Neural crest cell (in vitro differentiated cells): ENCODE measurements around the gene PRRX2. TPM values are rescaled to one million over a fixed set of nuclear protein-coding genes. Genes with fewer than 3 reads are reported as not detected.
A peak's percentile ranks its signal among the peaks of the same experiment; 100 is the strongest.

Experiments
- DNase-seq: peaks from one replicate; pipeline ENCODE4 v3.0.0; 2021; ENCODE audit warnings: low read depth, mixed read lengths, low spot score
- H3K27ac Mint-ChIP-seq: one replicate; pipeline ENCODE4 v1.8.0; 2021; ENCODE audit warnings: mild to moderate bottlenecking, mixed read lengths; ENCODE audit not compliant: unreplicated experiment
- H3K27me3 Mint-ChIP-seq: 2 replicates; pipeline ENCODE4 v1.8.0; 2021; ENCODE audit warnings: low read depth, mild to moderate bottlenecking, mixed read lengths
- H3K36me3 Mint-ChIP-seq: 2 replicates; pipeline ENCODE4 v1.8.0; 2021; ENCODE audit warnings: low read depth, mild to moderate bottlenecking, mixed read lengths
- H3K4me1 Mint-ChIP-seq: 2 replicates; pipeline ENCODE4 v1.8.0; 2021; ENCODE audit warnings: mixed read lengths
- H3K4me3 Mint-ChIP-seq: one replicate; pipeline ENCODE4 v1.8.0; 2021; ENCODE audit warnings: mild to moderate bottlenecking, mixed read lengths
- H3K9me3 Mint-ChIP-seq: 2 replicates; pipeline ENCODE4 v1.8.0; 2021; ENCODE audit warnings: mixed read lengths
- CTCF ChIP-seq: fragments of 200-600 bp; sonication (generic); conservative IDR thresholded peaks from 2 replicates; pipeline ENCODE4 v1.5.0; 2021; ENCODE audit warnings: antibody characterized with exemption, mild to moderate bottlenecking
- total RNA-seq: library from RNA; stranded (reverse); gene quantifications from 2 replicates; pipeline ENCODE4 v1.2.1, GENCODE V29; 2021

The PRRX2 gene
- total RNA-seq, 1 donor from 2014 or later = 0.65 TPM

GRCh38 chr9:129637673-129638439, 27.6 kb upstream of the PRRX2 start:
- Mint-ChIP-seq H3K27ac (no peak overlapping the region), H3K27me3 (peaks cover 3% of the 10 kb centered on the region), H3K4me1 (peaks cover 16% of the 10 kb centered on the region), H3K36me3 (peaks cover 2% of the 10 kb centered on the region), H3K9me3 (no peaks in the 10 kb centered on the region), H3K4me3 (peak overlapping the region; percentile 81)
- DNase-seq = no peak
- no peak for TF ChIP-seq CTCF

- Mint-ChIP-seq H3K4me3 (peak overlapping the region; percentile 87), H3K27ac (no peak overlapping the region), H3K4me1 (peaks cover 16% of the 10 kb centered on the region), H3K9me3 (no peaks in the 10 kb centered on the region), H3K36me3 (peaks cover 2% of the 10 kb centered on the region), H3K27me3 (peaks cover 3% of the 10 kb centered on the region)
- no peak for TF ChIP-seq CTCF
- no peak for DNase-seq
Measured at GRCh38 chr9:129639034-129639630, 26.3 kb upstream of the PRRX2 start.

- H3K36me3 Mint-ChIP-seq = peaks cover 2% of the 10 kb centered on the region
- peak overlapping the region; percentile 87 for H3K4me3 Mint-ChIP-seq
- H3K4me1 Mint-ChIP-seq = peaks cover 16% of the 10 kb centered on the region
- H3K9me3 Mint-ChIP-seq = no peaks in the 10 kb centered on the region
- H3K27me3 Mint-ChIP-seq = peaks cover 3% of the 10 kb centered on the region
- H3K27ac Mint-ChIP-seq = no peak overlapping the region
- TF ChIP-seq CTCF = no peak
- no peak for DNase-seq
Measured at GRCh38 chr9:129639756-129640085, 25.7 kb upstream of the PRRX2 start.

- Mint-ChIP-seq H3K27ac (no peak overlapping the region), H3K4me3 (peak overlapping the region; percentile 87), H3K27me3 (peaks cover 3% of the 10 kb centered on the region), H3K9me3 (no peaks in the 10 kb centered on the region), H3K36me3 (peaks cover 2% of the 10 kb centered on the region), H3K4me1 (peaks cover 16% of the 10 kb centered on the region)
- no peak for DNase-seq
- no peak for TF ChIP-seq CTCF
Measured at GRCh38 chr9:129640086-129640870, 25.2 kb upstream of the PRRX2 start.

GRCh38 chr9:129640871-129641749, 24.3 kb upstream of the PRRX2 start:
- Mint-ChIP-seq H3K4me1 (peaks cover 16% of the 10 kb centered on the region), H3K4me3 (peak overlapping the region; percentile 87), H3K9me3 (no peaks in the 10 kb centered on the region), H3K27ac (no peak overlapping the region), H3K27me3 (peaks cover 3% of the 10 kb centered on the region), H3K36me3 (peaks cover 2% of the 10 kb centered on the region)
- no peak for DNase-seq
- no peak for TF ChIP-seq CTCF
